ENCODE results near the gene SYCE3. TPM values are rescaled to one million over a fixed set of nuclear protein-coding genes. Genes with fewer than 3 reads are reported as not detected.
"Not testable (repeated sequence)": the region's sequence is repeated elsewhere in the genome, so short reads cannot be mapped to it uniquely, and the experiment has no call there.

Gene SYCE3
- polyA plus RNA-seq, 12 donors, result not detected

- no peak for DNase-seq
These were observed 39.8 kb downstream of the SYCE3 start for GRCh38 chr22:50522806-50523438.

GRCh38 chr22:50522208-50522805, 40.4 kb downstream of the SYCE3 start:
- no peak for DNase-seq

GRCh38 chr22:50521710-50522109, 41.0 kb downstream of the SYCE3 start:
- no peak for DNase-seq

- DNase-seq, result no peak
These were observed 41.8 kb downstream of the SYCE3 start for GRCh38 chr22:50520826-50521453.

GRCh38 chr22:50520184-50520583, 42.5 kb downstream of the SYCE3 start:
- not testable (repeated sequence) for DNase-seq

GRCh38 chr22:50519151-50519550, 43.6 kb downstream of the SYCE3 start:
- no peak for DNase-seq

GRCh38 chr22:50518606-50519005, 44.1 kb downstream of the SYCE3 start:
- no peak for DNase-seq

GRCh38 chr22:50517495-50518260, 45.0 kb downstream of the SYCE3 start:
- no peak for DNase-seq

GRCh38 chr22:50516891-50517290, 45.8 kb downstream of the SYCE3 start:
- DNase-seq, result no peak

- DNase-seq, result no peak
These were observed 46.7 kb downstream of the SYCE3 start for GRCh38 chr22:50516068-50516467.

GRCh38 chr22:50513175-50513574, 49.5 kb downstream of the SYCE3 start:
- no peak for DNase-seq

GRCh38 chr22:50508897-50509296, 53.8 kb downstream of the SYCE3 start:
- DNase-seq, result no peak

- peak; percentile 99 for DNase-seq
These were observed 54.5 kb downstream of the SYCE3 start, which contains the start of gene NCAPH2 for GRCh38 chr22:50507991-50508884. Gene NCAPH2, plus strand, starts transcription at chr22:50508224. Its CDS starts 114 bp downstream, at chr22:50508338.

GRCh38 chr22:50507421-50507990, 55.2 kb downstream of the SYCE3 start, which contains the start of gene LMF2:
Gene LMF2, minus strand, starts transcription at chr22:50507702. Its CDS starts 27 bp downstream, at chr22:50507675.
- no peak for DNase-seq

GRCh38 chr22:50506611-50507420, 55.9 kb downstream of the SYCE3 start:
- no peak for DNase-seq

GRCh38 chr22:50505776-50506610, 56.7 kb downstream of the SYCE3 start:
- DNase-seq, result no peak

- DNase-seq, result no peak
These were observed 57.4 kb downstream of the SYCE3 start for GRCh38 chr22:50505276-50505775.

- no peak for DNase-seq
These were observed 58.1 kb downstream of the SYCE3 start for GRCh38 chr22:50504369-50505211.

Data from muscle of arm (tissue), 12 donors.